Neuronal stem cell (in vitro differentiated cells): ENCODE measurements around the gene ZSCAN21.

Experiments
- small RNA-seq: library from polyadenylated mRNA; stranded (forward); fragments of <200 nt; extraction: miRNeasy Mini kit (QIAGEN cat#:217004); gene quantifications from one replicate; pipeline ENCODE3, GENCODE V24; 2013; ENCODE audit not compliant: insufficient read depth

Gene ZSCAN21

Small RNAs within 50 kb of the gene (small RNA-seq; reads per million reads assigned to genes)
- gene MIR106B: 4,127 reads per million, percentile 100 among the genes with 10 or more reads in this experiment
- 59,943 reads per million, percentile 100 among the genes with 10 or more reads in this experiment for gene MIR25
- 20,973 reads per million, percentile 100 among the genes with 10 or more reads in this experiment for gene MIR93
